ENCODE measurements around the gene PFKFB3.
"Not testable (repeated sequence)": the region's sequence is repeated elsewhere in the genome, so short reads cannot be mapped to it uniquely, and the experiment has no call there.

PFKFB3 gene

DNA sequence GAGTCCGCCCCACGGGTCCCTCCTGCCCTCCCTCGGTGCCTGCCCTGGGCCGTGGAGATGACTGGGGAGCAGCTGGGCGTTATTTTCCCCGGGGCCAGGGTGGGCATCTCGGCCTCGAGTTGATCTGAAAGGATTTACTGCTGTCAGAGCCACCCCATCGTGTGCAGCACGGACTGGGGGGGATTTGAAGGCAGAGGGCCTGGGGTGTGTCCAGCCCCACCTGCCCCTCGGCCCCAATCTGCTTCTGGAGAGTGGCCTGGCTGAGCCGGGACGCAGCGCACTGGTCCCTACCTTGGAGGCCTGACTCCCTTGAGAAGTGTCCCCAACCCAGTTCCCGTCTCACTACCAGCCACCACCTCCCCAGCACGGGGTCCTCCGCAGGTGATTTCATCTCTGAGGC is 24.2 kb upstream of the PFKFB3 start:
- DNase-seq (ENCODE audit: low read depth): no peak

DNA sequence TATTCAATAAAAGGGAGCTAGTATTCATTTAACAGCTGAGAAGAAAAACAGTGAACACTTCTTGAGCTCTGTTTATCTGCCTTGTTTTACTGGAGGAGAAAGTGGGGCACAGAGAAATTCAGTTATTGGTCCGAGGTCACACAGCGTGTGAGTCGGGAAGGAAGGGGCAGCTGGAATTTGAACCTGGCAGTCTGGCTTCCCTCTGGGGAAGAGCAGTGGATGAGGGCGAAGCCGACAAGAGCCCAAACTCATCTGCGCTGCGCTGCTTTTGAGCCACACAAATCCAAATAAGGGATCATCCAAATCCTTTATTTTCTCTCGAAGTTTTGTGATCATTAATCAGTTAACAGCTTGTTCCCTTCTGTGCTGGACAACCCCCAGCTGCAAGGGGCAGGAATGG is 23.7 kb upstream of the PFKFB3 start:
- no peak for DNase-seq (ENCODE audit: low read depth)

DNA sequence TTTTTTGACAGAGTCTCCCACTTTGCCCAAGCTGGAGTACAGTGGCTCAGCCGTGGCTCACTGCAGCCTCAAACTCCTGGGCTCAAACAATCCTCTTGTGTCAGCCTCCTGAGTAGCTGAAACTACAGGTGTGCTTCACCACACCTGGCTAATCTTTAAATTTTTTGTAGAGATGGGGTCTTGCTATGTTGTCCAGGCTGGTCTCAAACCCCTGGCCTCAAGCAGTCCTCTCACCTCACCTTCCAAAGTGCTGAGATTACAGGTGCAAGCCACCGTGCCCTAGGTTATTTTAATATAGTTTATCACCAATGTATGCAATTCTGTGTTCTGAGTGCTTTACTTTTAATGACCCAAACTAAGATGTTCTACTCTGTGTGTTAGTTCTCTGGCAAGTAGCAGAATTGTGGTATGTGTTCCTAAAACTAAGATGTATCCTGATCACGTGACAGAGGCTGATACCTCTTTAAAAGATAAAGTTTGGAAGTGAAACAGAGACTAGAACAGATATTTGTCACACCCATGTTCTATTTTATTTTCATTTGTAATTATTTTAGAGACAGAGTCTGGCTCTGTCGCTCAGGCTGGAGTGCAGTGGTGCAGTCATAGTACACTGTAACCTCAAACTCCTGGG is 22.1 kb upstream of the PFKFB3 start:
- DNase-seq (ENCODE audit: low read depth): no peak

DNA sequence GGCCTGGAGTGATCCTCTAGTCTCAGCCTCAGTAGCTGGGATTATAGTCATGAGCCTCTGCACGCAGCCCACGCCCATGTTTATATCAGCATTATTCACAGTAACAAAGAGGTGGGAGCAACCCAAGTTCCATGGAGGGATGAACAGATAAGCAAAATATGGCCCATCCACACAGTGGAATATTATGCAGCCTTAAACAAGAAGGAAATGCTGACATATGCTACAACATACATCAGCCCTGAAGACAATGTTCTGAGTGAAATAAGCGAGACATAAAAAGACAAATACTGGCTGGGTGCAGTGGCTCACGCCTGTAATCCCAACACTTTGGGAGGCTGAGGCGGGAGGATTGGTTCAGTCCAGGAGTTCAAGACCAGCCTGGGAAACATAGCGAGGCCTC is 21.5 kb upstream of the PFKFB3 start:
- no peak for DNase-seq (ENCODE audit: low read depth)

DNA sequence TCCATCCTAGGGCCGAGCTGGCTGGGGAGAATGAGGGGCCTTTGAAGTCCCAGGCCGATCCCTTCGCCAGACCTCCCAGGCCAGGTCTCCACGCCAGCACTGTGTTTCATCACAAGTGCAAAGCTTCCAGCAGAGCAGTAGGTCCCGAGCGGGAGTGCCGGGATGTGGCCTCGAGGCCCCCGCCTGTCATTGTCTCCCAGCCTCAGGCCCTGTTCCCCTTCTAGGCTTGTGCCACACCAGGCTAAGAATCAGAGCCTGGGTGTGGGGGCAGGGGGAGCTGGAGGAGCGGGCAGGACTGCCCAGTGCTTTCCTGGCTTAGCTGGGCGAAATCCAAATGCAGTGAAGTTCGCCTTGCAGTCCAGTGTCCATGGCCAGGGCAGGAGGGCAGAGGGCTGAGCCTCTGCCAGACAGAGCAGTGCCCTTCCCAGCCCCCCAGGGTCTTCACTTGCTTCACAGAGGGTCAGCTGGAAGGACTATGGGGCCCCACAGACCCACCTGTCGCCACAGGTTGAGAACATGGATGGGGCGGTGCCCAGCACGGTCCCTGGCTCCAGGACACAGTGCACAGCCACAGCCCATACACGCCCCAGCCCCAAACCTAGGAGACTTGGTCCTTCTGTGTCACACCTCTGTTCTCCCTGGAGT is 20.2 kb upstream of the PFKFB3 start:
- no peak for DNase-seq (ENCODE audit: low read depth)

DNA sequence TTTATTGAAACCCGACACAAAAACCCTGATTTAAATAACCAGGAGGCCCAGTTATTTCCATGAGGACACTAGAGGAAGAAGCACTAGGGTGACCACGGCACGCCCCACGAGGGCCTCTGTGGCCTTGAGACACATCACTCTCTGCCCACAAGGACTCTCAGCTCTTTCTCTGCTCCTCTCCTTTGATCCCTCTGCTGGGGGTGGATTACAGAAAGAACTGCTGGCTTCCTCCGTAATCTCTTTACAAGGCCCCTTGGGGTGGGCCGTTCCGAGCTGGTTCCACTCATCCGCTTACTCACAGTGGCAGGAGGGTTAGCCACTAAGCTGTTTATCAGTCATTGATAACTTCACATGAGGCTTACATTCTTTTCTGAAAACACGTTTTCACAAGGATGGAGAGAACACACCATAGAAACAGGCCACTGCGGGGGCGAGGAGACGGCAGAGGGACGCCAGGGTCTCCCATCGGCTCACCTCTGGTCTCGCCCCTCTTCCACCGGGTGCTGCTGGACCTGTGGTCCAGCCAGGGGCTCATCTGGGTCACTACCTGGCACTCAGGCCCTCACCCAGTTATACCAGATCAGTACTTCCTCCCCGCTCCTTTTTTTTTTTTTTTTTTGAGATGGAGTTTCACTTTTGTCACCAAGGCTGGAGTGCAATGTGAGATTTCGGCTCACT is 17.6 kb upstream of the PFKFB3 start:
- no peak for DNase-seq (ENCODE audit: low read depth)

DNA sequence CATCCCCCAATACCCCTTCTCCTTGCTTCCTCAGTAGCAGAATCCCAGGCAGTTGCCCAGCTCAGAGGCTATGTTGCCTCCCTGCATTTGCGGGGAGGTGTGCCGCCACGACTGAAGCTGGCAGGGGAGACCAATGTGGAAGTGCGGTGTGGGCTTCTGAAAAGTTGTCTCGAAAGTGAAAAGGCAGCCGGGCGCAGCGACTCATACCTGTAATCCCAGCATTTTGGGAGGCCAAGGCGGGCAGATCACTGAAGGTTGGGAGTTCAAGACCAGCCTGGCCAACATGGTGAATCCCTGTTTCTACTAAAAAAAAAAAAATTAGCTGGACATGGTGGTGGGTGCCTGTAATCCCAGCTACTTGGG is 15.9 kb upstream of the PFKFB3 start:
- DNase-seq (ENCODE audit: low read depth): no peak

DNA sequence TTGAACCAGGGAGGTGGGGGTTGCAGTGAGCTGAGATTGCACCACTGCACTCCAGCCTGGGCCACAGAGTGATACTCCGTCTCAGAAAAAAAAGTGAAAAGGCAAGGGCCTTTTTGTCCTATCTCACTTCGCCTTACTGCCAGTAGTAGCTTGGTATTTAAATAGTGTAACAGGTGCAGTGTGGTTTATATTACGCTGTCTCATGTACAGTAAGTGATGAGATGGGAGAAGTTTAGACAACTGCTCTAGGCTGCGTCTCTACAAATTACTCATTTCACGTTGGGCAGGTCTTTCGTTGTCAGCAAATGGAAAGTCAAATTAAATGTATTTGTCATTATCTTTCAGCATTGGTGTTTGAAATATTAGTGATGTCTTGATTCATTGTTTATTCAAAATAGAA is 15.5 kb upstream of the PFKFB3 start:
- DNase-seq (ENCODE audit: low read depth): no peak

DNA sequence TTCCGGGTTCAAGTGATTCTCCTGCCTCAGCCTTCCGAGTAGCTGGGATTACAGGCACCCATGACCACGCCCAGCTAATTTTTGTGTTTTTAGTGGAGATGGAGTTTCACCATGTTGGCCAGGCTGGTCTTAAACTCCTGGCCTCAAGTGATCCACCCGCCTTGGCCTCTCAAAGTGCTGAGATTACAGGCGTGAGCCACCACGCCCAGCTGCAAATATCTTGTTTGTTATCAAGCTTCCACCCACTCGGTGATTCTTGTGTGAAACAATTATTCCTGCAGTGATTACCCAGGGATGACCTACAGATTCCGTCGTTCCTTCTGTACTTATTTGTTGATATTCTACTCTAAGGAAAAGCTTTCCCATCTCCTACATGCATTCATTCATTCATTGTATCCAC is 12.7 kb upstream of the PFKFB3 start:
- not testable (repeated sequence) for DNase-seq (ENCODE audit: low read depth)

DNA sequence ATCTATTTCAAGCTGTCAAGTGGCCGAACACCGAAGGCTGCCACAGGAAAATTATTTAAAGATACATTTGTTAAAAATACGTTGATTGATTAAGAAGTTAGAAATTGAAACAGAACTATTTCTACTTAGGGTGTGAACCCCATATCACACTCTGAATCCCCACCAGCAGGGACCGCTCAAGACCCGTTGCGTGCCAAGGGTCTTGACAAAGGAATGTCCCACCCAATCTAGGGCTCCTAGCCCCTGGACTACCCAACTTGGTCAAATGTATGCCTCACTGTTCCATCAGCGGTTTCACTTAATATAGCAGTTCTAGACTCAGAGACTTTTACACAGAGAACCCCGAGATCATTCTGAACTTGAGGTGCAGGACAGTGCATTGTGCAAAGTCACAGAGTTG is 11.6 kb upstream of the PFKFB3 start:
- DNase-seq (ENCODE audit: low read depth): no peak

DNA sequence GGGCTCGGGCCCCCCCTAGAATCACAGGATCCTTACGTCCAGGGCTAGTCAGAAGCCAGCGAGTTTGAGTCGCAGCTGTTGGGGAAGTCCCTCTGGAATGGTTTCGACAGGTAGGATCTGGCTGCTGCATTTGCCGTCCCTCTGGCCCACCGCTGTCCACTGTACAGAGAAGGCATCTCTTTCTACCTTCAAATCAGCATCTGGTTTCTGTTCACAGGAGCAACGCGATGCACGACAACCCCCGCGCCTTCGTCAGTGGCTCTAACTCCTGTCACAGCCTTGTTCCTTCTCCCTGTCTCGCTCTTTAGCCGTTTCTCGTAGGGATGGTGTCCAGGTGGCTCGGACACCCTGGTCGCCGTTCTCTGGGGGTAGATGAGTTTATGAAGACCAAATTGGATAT is 11.2 kb upstream of the PFKFB3 start:
- no peak for DNase-seq (ENCODE audit: low read depth)

DNA sequence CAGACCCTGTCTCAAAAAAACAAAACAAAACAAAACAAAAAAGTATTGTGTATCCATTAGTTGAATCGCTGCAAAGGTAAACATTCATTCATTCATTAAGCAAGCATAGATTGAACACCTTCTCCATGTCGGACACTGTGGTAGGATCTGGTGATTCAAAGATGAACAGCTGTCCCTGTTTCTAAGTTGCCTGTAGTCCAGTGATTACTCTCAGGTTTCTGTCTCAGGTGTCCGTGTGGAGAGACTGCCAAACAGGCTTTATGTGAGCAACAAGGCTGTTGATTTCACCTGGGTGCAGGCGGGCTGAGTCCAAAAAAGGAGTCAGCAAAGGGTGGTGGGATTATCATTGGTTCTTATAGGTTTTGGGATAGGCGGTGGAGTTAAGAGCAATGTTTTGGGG is 9.4 kb upstream of the PFKFB3 start:
- DNase-seq (ENCODE audit: low read depth): not testable (repeated sequence)

DNA sequence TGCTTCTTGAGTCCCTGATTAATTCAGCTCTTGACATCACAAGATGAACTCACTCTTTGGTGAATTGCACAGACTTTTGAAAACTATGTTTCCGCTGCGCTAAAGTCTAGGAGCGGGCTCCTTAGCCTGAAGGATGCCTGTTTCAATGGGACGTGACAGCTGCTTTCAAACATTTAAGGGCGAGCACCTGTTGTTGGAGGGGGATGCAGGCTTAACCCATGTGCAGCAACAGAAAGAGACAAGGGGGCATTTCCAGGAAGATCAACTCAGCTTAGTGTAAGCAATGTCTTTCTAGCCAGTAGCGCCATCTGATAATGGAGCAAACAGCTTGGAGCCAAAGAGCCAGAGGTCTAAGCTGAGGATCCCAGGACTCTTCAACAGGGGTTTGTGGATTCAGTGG is 8.4 kb upstream of the PFKFB3 start:
- no peak for DNase-seq (ENCODE audit: low read depth)

DNA sequence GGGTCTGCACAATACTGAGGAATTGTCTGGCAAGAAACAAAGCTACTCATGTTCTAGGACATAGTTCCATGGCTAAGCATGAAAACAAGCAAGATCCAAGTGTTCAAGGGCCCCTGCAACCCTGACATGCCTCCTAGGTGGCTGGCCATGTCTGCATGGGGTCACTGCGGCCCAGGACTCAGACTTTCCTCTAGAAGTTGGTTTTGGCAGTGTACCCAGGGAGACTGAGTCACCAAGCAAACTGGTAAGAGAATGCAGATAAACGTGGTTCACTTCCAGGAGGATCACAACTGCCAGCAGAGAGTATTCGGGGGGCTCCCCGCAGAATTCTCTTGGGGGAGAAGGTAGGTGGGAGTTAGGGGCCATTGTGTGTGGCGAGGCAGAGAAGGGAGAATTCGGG is 7.4 kb upstream of the PFKFB3 start:
- no peak for DNase-seq (ENCODE audit: low read depth)

DNA sequence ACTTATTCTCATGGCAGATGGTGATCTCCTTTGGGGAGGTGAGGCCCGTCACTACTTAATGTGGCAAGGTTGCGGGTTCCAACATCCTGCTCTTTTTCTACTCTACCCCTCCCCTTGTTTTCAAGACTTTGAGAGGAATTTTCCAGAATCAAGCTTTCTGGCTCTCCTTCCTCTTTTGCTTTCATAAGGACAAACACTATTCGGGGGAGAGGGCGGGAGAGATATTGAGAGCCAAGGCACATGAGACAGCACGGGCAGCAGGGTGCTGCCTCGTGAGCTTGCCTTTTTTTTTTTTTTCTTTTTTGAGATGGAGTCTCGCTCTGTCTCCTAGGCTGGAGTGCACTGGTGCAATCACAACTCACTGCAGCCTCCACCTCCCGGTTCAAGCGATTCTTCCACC is 6.9 kb upstream of the PFKFB3 start:
- no peak for DNase-seq (ENCODE audit: low read depth)

DNA sequence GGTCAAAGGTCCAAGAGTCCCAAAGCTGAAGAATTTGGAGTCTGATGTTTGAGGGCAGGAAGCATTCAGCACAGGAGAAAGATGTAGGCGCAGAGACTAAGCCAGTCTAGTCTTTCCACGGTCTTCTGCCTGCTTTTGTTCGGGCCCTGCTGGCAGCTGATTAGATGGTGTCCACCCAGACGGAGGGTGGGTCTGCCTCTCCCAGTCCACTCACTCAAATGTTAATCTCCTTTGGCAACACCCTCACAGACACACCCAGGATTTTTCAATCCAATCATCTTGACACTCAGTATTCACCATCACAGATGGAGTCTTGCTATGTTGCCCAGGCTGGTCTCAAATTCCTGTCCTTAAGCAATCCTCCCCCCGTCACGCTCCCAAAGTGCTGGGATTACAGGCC is 6.2 kb upstream of the PFKFB3 start:
- not testable (repeated sequence) for DNase-seq (ENCODE audit: low read depth)

DNA sequence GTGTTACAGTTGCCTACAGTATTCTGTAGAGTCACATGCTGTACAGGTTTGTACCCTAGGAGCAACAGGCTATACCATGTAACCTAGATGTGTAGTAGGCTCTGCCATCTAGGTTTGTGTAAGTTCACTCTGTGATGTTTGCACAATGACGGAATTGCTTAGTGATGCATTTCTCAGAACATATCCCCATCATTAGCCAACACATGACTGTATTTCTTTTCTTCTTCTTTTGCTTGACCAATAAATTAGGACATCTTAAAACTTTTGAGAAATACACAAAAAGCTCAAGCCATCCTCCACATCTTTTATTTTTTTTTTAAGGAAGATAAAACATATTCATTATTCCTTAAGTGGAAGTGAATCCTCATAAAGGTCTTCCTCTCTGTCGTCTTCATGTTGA is 5.4 kb upstream of the PFKFB3 start:
- no peak for DNase-seq (ENCODE audit: low read depth)

DNA sequence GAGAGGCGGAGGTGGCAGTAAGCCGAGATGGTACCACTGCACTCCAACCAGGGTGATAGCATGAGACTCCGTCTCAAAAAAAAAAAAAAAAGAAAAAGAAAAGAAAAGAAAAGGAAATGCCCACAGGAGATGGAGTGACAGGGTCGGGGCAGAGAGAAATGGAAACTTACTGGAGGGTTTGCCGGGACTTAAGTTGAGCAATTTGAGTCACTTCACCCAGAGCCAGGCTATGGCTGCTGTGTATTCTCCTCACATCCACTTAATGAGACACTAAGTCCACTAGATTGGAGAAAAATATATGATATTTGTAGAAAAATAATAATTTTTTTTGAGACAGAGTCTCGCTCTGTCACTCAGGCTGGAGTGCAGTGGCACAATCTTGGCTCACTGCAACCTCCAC is 4.6 kb upstream of the PFKFB3 start:
- no peak for DNase-seq (ENCODE audit: low read depth)

DNA sequence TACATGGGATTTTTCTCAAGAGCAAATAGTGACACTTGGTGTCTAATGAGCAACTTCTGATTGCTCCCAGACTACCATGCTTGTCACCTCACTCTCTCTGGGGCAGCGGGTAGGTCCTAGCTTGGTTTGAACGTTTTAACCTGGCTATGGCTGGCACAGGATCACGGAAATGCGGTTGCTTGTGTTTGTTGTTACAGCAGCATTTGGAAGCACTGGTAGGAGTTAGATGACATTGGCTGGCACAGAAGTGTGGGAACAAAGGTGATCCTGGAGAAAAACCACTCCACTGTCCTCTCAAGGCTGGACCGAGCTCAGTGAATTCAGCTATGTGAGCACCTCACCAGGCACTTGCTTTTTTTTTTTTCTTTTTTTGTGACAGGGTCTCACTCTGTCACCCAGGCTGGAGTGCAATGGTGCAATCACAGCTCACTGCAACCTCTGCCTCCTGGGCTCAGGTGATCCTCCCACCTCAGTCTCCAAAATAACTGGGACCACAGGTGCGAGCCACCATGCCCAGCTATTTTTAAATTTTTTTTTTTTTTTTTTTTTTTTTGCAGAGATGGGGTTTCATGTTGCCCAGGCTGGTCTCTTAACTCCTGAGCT is 3.5 kb upstream of the PFKFB3 start:
- no peak for DNase-seq (ENCODE audit: low read depth)

DNA sequence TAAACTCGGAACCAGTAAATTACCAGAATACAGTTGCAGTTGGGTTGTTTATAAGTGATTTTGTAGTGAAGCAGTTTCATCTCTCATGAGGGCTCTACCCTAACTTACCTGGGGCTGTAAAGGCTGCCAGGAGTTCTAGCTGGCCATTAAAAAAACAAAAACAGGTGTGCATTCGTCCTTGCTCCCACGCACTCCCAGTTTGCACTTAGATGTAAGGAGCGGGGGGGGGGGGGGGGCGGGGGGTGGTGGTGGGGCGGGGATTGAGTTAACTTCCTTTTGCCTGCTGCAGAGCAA is 2.3 kb upstream of the PFKFB3 start:
- DNase-seq (ENCODE audit: low read depth): no peak

DNA sequence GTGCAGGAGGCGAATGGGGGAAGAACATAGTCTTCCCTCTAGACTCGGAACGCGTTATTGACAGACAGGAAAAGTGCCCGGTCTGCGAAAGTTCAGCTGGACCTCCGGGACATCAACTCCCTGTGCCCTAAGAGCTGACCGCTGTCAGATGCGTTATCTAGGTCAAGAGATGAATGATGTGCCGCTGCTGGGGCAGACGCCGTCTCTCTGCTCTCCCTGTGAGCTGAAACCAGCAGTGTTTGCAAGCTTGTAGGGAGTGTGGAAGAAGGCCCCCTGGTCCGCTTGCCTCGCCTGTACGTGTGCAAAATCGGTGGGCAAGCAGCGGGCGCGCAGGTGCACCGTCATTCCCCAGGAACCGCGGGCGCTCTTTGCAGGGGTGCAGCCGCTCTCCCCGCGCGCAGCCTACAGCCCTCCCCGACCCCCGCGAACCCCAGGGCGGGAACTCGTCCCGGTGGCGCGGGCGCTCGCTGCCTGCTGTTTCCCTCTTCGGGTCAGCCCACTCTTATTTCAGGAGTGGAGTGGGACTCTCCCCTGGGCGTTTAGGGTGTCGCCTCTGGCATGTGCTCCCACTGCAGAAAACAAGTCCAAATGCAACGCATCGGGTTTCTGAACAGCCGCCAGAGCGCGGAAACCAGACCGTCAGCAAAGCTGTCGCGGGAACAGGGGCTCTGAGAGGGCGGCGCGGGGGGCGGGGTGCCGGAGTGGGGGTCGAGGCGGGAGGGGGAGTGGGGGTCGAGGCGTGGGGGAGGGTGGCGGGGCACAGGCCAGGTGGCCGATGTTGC is 1.8 kb upstream of the PFKFB3 start:
- DNase-seq (ENCODE audit: low read depth): no peak

DNA sequence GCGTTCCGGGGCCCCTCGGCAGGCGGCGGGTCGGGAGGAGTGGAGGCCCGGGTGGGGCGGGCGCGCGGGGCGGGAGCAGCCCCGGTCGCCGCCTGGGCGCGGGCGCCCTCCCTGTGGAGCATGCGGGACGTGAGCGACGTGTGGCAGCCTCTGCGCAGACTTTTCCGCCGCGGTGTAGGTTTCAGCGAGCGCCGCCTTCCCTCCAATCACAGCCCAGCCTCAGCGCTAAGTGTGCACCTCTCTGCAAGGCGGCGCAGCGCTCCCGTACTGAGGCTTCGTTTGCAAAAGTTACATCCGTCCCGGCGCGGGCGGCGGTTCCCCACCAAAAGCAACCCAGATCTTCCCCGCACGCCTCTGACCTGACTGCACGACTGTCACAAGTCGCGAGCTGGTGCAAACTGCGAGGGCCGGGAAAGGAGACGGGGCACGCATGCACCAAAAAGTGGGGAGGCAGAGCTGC is 1.2 kb upstream of the PFKFB3 start:
- DNase-seq (ENCODE audit: low read depth): peak; percentile 49
